ENCODE data around the gene NCBP1.

DNA sequence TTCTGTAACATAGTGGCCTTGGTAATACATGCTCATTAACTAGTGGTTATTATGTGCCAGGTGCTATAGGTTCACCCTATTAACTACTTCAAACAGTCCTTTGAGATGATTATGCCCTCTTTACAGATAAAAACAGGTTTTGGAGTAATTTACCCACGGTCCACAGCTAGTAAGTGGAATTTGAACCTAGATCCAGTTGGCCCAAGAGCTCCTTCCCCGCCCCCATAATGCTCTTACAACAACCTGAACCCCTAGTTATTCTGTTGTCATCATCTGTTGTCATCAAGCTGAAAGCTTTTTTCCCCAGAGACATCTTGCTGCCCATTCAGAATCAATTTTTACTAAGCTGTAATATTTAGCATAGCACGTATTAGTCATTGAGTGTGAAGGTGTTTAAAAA is 40.3 kb downstream of the NCBP1 start:
- TF ChIP-seq REST (IDR thresholded peaks at IDR 0.05; ENCODE audit: insufficient read depth in 1 of 2, low read depth in 2 of 2, low read length in 2 of 2), result no peak
- TF ChIP-seq SIN3A (IDR thresholded peaks at IDR 0.05; ENCODE audit: borderline replicate concordance, insufficient read depth, low read length), result no peak
- no peak for TF ChIP-seq POLR2AphosphoS5 (IDR thresholded peaks at IDR 0.05; ENCODE audit: low read depth, low read length)
